Gastroesophageal sphincter (tissue), 4 donors: ENCODE measurements around the gene CRHBP. TPM values are rescaled to one million over a fixed set of nuclear protein-coding genes. Genes with fewer than 3 reads are reported as not detected.

Experiments used
- ATAC-seq: fragments of 150-250 bp; one replicate; pipeline ENCODE4 v1.9.1; 2016; ENCODE audit warnings: mild to moderate bottlenecking, moderate library complexity
- H3K27ac ChIP-seq, 4 donors: fragments of 200-600 bp; sonication (generic) in 3 of 4; 1 replicate in 3 of 4; 2 replicates in 1 of 4; pipeline ENCODE4 v1.5.1; 2016 to 2019
- H3K27me3 ChIP-seq: fragments of 200-600 bp; sonication (generic); one replicate; pipeline ENCODE4 v1.5.1; 2019
- H3K36me3 ChIP-seq, 2 donors: fragments of 200-600 bp; sonication (generic); one replicate each; pipeline ENCODE4 v1.5.1; 2019; ENCODE audit warnings: control low read depth in 1 of 2
- H3K4me1 ChIP-seq, 3 donors: fragments of 200-600 bp; sonication (generic); 1 replicate in 2 of 3; 2 replicates in 1 of 3; pipeline ENCODE4 v1.5.1; 2016 to 2019; ENCODE audit warnings: control low read depth in 2 of 3
- H3K4me3 ChIP-seq, 2 donors: fragments of 200-600 bp; sonication (generic); one replicate each; pipeline ENCODE4 v1.5.1; 2019; ENCODE audit warnings: mild to moderate bottlenecking in 1 of 2, moderate library complexity in 1 of 2
- H3K9me3 ChIP-seq, 3 donors: fragments of 200-600 bp; sonication (generic); one replicate each; pipeline ENCODE4 v1.5.1; 2017 to 2019; ENCODE audit warnings: control low read depth in 2 of 3
- CTCF ChIP-seq, 4 experiments: fragments of 200-600 bp in 2 of 4; fragments of 450-650 bp in 2 of 4; sonication (generic) in 1 of 4; IDR thresholded peaks; one replicate each; pipeline ENCODE4 v1.5.1; 2017 to 2019; ENCODE audit warnings: antibody characterized with exemption in 4 of 4, mild to moderate bottlenecking in 2 of 4, moderate library complexity in 2 of 4
- EP300 ChIP-seq: sonication (generic); formaldehyde crosslinking; IDR thresholded peaks from one replicate; pipeline ENCODE4 v1.6.1; 2017; ENCODE audit warnings: antibody characterized with exemption, mild to moderate bottlenecking
- POLR2A ChIP-seq, 2 donors: fragments of 450-650 bp; IDR thresholded peaks; one replicate each; pipeline ENCODE4 v1.6.1; 2017; ENCODE audit warnings: antibody characterized with exemption in 2 of 2, mild to moderate bottlenecking in 2 of 2, moderate library complexity in 1 of 2
- POLR2AphosphoS5 ChIP-seq: sonication (generic); formaldehyde crosslinking; IDR thresholded peaks from one replicate; pipeline ENCODE4 v1.6.1; 2017; ENCODE audit warnings: antibody characterized with exemption
- WGBS, 2 donors: methylation state at CpG; one replicate each; pipeline ENCODE4 v1.1.5; 2018; ENCODE audit warnings: low coverage in 1 of 2; 5-methylcytosine and 5-hydroxymethylcytosine counted together
- total RNA-seq, 4 donors: library from RNA; depleted of rRNA; stranded (reverse); fragments of >200 nt; gene quantifications; one replicate each; pipeline ENCODE4 v1.1.0, GENCODE V29; 2016

Gene CRHBP
- total RNA-seq, 4 donors from 2014 or later = 1.7 to 4.0 (median 2.3) TPM; not detected in 1

GRCh38 chr5:76946090-76946489 lies 6.8 kb upstream of the CRHBP start:
- no peak for ATAC-seq
- Histone ChIP-seq H3K36me3 (no peaks in the 10 kb centered on the region), H3K27me3 (no peaks in the 10 kb centered on the region), H3K27ac (no peak overlapping the region), H3K4me1 (no peaks in the 10 kb centered on the region), H3K4me3 (no peak overlapping the region), H3K9me3 (no peaks in the 10 kb centered on the region)
- TF ChIP-seq EP300 (no peak), POLR2A (IDR thresholded peaks at IDR 0.05) (no peak), CTCF (IDR thresholded peaks at IDR 0.05) (no peak)
- WGBS, 2 donors = 73 to 86% methylated on average over 2 of the region's 2 CpGs

- ATAC-seq = no peak
- H3K27ac ChIP-seq = no peak overlapping the region
- 24 to 40% methylated on average over 4 of the region's 4 CpGs for WGBS, 2 donors
Observed at GRCh38 chr5:76947082-76947503, 5.8 kb upstream of the CRHBP start.

GRCh38 chr5:76953551-76954382 lies 922 bp downstream of the CRHBP start:
- no CpG with 5 or more reads among the region's 81 CpGs for WGBS, 2 donors
- no peaks in the 10 kb centered on the region for H3K36me3 ChIP-seq
- H3K9me3 ChIP-seq = no peaks in the 10 kb centered on the region
- H3K27ac ChIP-seq = peak overlapping the region in 2 of 4 donors; percentile 18 to 19
- no peak for TF ChIP-seq POLR2A (IDR thresholded peaks at IDR 0.05)
- TF ChIP-seq CTCF (IDR thresholded peaks at IDR 0.05) = no peak
- TF ChIP-seq POLR2AphosphoS5 = no peak
- no peak for TF ChIP-seq EP300
- peak overlapping the region; percentile 4 to 50 for H3K4me3 ChIP-seq
- ATAC-seq = peak; percentile 43
- H3K27me3 ChIP-seq = peaks cover 43% of the 10 kb centered on the region
- H3K4me1 ChIP-seq = peaks cover 0 to 13% (median 0%) of the 10 kb centered on the region in 3 donors

More at GRCh38 chr5:76947082-76947503, 5.8 kb upstream of the CRHBP start:
- H3K9me3 ChIP-seq = no peaks in the 10 kb centered on the region
- no peaks in the 10 kb centered on the region for H3K36me3 ChIP-seq
- peaks cover 2% of the 10 kb centered on the region for H3K27me3 ChIP-seq
- no peaks in the 10 kb centered on the region for H3K4me1 ChIP-seq
- TF ChIP-seq POLR2AphosphoS5 (no peak), EP300 (no peak), CTCF (IDR thresholded peaks at IDR 0.05) (no peak), POLR2A (IDR thresholded peaks at IDR 0.05) (no peak)
- no peak overlapping the region for H3K4me3 ChIP-seq

GRCh38 chr5:76954383-76954763 lies 1.5 kb downstream of the CRHBP start:
- 20% methylated on average over 2 of the region's 25 CpGs; no CpG with 5 or more reads in 1 of the 2 donors for WGBS, 2 donors
- H3K27ac ChIP-seq = peak overlapping the region in 1 of 4 donors; percentile 19
- H3K4me3 ChIP-seq = peak overlapping the region in 1 of 2 donors; percentile 50
- no peaks in the 10 kb centered on the region for H3K9me3 ChIP-seq
- no peak for TF ChIP-seq POLR2A (IDR thresholded peaks at IDR 0.05)
- no peak for TF ChIP-seq CTCF (IDR thresholded peaks at IDR 0.05)
- no peak for TF ChIP-seq EP300
- no peak for TF ChIP-seq POLR2AphosphoS5
- peaks cover 0 to 13% (median 0%) of the 10 kb centered on the region in 3 donors for H3K4me1 ChIP-seq
- H3K27me3 ChIP-seq = peaks cover 43% of the 10 kb centered on the region
- no peaks in the 10 kb centered on the region for H3K36me3 ChIP-seq
- no peak for ATAC-seq

GRCh38 chr5:76956033-76956432 lies 3.2 kb downstream of the CRHBP start:
- ATAC-seq = no peak
- H3K27ac ChIP-seq = no peak overlapping the region
- H3K9me3 ChIP-seq = no peaks in the 10 kb centered on the region
- peaks cover 0 to 13% (median 0%) of the 10 kb centered on the region in 3 donors for H3K4me1 ChIP-seq
- WGBS, 2 donors = 94 to 100% methylated on average over 1 to 2 of the region's 2 CpGs
- H3K27me3 ChIP-seq = peaks cover 43% of the 10 kb centered on the region
- TF ChIP-seq POLR2A (IDR thresholded peaks at IDR 0.05) (no peak), EP300 (no peak), CTCF (IDR thresholded peaks at IDR 0.05) (no peak), POLR2AphosphoS5 (no peak)
- no peak overlapping the region for H3K4me3 ChIP-seq
- no peaks in the 10 kb centered on the region for H3K36me3 ChIP-seq
